ENCODE data around the gene WFDC9.

- TF ChIP-seq CTCF (IDR thresholded peaks at IDR 0.05): no peak
- TF ChIP-seq POLR2A (IDR thresholded peaks at IDR 0.05): no peak
These were observed 52.9 kb downstream of the WFDC9 start for GRCh38 chr20:45578231-45578630.
